ENCODE data around the gene CAMK1D. TPM values are rescaled to one million over a fixed set of nuclear protein-coding genes. Genes with fewer than 3 reads are reported as not detected.
A peak's percentile ranks its signal among the peaks of the same experiment; 100 is the strongest.
"Not testable (repeated sequence)": the region's sequence is repeated elsewhere in the genome, so short reads cannot be mapped to it uniquely, and the experiment has no call there.

The CAMK1D gene
- total RNA-seq, 1 experiment from 2014 or later: 11.0 TPM

DNA sequence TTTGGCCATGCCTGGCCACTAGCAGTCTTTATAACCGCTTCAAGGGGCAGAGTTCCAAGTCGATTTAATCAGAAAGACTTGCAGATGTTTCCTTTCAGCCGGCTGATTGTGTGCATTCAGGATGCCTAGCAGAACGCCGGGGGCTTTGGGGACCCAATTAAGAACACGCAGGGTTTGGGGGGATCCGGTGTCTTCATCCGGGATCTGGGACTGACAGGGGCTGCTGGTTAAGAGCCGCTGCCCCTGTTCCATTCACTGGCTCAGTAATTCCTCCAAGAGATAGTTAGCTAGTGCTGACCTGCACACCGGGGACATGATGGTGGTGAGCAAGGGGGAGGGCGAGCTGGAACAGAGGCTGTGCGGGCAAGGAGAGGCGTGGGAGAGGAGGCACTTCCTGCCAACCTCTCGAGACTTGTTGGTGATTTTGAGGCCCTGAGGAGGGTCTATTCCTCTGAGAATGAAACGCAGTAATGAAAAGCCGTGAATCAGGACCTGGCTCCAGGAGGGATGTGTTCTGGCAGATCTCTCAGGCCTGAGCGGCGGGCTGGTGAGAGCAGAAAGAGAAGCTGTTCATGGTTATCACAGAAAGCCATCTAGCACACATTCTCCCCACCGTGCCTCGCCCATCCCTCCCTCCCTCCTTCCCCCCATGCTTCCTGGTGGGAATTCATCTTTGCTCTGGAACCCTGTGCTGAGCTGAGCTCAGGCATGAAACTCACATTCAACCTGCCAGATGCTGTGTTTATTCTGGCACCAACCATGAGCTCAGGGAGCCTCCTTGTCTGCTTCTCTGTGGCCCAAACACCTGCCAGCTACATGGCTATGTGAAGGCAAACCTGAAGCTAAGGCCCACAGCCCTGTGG is 500.2 kb downstream of the CAMK1D start:
- peak; percentile 43 for DNase-seq (ENCODE audit: low read depth)
- in situ Hi-C loops (cut with HindIII; ENCODE audit: low pct_unique_long_range_greater_than_20kb, low sequenced_read_pairs): no loop called here

DNA sequence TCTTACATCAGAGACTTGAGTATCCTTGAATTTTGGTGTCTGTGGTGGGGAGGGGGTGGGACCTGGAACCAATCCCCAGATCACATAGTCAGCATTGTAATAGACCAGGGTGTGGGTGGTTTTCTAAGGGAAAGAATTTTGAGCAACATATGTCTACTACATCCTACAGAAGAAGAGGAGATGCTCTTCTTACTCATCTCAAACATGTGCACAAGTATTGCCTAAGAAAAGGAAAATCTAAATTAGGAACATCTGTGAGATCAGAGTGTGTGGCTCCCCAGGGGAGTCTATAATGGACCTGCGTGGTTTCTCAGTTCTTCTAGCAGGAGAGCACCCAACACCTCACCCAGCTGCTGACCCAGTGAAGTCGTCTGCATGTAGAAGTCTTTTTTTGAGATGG is 503.3 kb downstream of the CAMK1D start:
- in situ Hi-C loops (cut with HindIII; ENCODE audit: low pct_unique_long_range_greater_than_20kb, low sequenced_read_pairs): no loop called here
- DNase-seq (ENCODE audit: low read depth): no peak

DNA sequence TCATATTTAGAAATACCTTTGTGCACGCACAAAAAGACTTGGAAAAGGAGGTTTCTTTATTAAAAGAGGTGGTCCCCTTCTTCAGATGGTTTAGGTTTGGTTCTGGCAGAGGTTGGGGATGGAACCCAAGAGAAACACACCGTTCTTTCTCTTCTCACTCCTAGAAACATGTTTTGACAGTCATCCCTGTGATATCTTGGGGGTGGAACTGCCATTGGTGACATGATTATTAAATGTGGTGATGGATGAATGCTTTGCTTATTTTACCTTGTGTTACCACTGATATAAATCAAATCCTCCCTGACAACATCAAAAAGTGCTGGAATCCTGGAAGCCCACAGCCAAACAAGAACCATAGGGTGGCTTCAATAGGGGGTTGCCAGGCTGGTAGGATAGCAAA is 505.6 kb downstream of the CAMK1D start:
- DNase-seq (ENCODE audit: low read depth): no peak
- in situ Hi-C loops (cut with HindIII; ENCODE audit: low pct_unique_long_range_greater_than_20kb, low sequenced_read_pairs): no loop called here

DNA sequence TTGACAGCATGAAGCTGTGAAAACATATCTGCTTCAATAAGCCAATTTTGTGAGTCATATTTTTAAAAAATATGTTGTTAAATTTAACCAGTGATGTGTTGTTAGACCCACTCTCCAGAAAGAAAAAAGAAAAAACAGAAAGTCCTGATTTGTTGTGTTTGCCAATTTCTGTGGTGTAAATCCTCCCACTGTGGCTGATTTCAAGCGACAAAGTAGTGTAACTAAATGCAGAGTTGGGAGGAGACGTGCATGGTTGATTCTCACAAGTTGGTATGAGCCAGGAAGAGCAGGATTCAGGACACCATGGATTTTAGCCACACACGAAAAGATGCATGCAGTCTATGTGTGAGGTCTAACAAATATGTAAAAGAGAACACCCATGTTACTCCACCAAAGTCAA is 513.1 kb downstream of the CAMK1D start:
- in situ Hi-C loops (cut with HindIII; ENCODE audit: low pct_unique_long_range_greater_than_20kb, low sequenced_read_pairs): no loop called here

DNA sequence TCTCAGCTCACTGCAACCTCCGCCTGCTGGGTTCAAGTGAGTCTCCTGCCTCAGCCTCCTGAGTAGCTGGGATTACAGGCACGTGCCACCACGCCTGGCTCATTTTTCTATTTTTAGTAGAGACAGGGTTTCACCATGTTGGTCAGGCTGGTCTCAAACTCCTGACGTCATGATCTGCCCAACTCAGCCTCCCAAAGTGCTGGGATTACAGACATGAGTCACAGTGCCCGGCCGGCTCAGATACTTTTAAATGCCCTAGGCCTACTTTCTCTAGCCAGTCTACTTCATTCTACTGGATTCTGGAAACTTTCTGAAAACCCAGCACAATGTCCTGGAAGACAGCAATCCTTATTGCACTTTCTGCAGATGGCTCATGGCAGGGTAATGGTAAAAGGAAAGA is 516.2 kb downstream of the CAMK1D start:
- DNase-seq (ENCODE audit: low read depth); in situ Hi-C loops (cut with HindIII; ENCODE audit: low pct_unique_long_range_greater_than_20kb, low sequenced_read_pairs): not testable (repeated sequence)

More for the DNA sequence above, 513.1 kb downstream of the CAMK1D start:
- no peak for DNase-seq (ENCODE audit: low read depth)

DNA sequence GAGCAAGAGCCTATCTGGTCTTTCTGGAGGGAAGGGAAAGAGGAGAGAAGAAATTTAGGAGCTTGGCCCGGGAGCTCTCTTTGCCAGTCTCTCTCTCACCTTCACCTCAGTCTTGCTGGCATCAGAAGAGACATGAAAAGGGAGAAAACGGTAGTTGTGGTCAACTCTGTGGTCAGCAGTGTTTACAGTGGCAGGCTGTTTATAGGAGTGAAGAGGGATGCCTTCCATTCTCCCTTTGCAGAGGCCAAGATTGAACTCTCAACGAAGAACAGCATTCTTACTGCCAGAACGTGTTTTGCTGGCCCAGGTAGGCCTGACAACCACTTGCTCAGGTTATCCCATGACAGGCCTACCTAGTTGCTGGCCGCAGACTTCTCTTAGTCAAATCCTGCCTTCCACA is 518.9 kb downstream of the CAMK1D start:
- in situ Hi-C loops (cut with HindIII; ENCODE audit: low pct_unique_long_range_greater_than_20kb, low sequenced_read_pairs): no loop called here
- DNase-seq (ENCODE audit: low read depth): no peak

DNA sequence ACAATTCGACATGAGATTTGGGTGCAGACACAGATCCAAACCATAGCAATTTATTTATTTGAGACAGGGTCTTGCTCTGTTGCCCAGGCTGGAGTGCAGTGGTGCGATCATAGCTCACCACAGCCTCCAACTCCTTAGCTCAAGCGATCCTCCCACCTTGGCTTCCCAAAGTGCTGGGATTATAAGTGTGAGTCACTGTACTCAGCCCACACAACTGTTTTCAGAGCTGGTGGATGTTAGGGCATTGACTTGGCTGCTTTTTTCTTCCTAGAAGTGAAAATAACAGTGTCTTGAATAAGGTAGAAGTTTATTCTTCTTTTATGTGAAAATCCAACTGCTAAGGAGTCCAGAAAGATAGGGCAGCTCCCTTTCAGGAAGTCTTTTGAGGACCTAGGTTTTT is 520.1 kb downstream of the CAMK1D start:
- in situ Hi-C loops (cut with HindIII; ENCODE audit: low pct_unique_long_range_greater_than_20kb, low sequenced_read_pairs): no loop called here
- DNase-seq (ENCODE audit: low read depth): no peak

DNA sequence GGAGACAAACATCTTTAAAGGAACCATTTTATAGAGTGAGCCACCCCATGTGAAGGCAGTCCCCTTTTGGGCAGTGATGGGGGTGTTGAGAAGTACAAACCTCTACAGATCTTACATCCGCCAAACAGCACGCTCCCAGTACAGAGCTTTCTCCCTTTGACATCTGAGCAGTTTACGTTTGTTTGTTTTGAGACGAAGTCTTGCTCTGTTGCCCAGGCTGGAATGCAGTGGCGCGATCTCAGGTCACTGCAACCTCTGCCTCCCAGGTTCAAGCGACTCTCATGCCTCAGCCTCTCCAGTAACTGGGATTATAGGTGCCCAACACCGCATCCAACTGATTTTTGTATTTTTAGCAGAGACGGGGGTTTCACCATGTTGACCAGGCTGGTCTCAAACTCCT is 523.2 kb downstream of the CAMK1D start:
- no peak for DNase-seq (ENCODE audit: low read depth)
- in situ Hi-C loops (cut with HindIII; ENCODE audit: low pct_unique_long_range_greater_than_20kb, low sequenced_read_pairs): no loop called here

DNA sequence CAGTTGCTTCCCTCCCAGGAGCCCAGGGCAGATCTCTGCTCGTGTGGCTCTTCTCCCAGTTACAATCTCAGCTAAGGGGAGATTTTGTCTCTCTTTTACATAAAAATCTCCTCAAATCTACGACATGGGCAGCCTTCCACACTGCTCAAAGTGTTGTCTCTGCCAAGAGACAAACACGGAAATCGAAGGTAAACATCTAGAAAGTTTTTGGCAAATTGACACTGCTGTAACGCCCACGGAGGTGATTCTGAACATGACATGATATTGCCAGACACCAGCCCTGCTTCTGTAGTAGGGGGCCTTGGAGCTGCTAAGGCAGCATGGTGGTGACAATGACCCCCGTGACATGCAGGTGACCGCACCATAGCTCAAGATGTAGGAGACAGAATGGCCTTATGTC is 523.8 kb downstream of the CAMK1D start:
- DNase-seq (ENCODE audit: low read depth): no peak
- in situ Hi-C loops (cut with HindIII; ENCODE audit: low pct_unique_long_range_greater_than_20kb, low sequenced_read_pairs): no loop called here

DNA sequence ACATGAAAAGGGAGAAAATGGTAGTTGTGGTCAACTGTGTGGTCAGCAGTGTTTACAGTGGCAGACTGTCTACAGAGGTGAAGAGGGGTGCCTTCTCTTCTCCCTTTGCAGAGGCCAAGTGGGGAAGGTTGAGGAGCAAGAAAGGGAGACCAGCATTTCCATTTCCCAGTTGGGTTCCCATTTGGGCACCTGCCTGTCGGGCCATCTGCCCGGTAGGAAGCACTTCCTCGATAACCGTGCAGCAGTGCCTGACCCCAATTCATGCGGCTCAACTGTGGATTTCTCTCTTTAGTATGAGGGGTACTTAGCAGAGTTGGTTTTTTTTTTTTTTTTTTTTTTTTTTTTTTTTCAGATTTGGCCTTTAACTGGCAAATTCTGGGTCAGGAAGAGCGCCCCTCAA is 525.2 kb downstream of the CAMK1D start:
- in situ Hi-C loops (cut with HindIII; ENCODE audit: low pct_unique_long_range_greater_than_20kb, low sequenced_read_pairs): no loop called here
- DNase-seq (ENCODE audit: low read depth): no peak

DNA sequence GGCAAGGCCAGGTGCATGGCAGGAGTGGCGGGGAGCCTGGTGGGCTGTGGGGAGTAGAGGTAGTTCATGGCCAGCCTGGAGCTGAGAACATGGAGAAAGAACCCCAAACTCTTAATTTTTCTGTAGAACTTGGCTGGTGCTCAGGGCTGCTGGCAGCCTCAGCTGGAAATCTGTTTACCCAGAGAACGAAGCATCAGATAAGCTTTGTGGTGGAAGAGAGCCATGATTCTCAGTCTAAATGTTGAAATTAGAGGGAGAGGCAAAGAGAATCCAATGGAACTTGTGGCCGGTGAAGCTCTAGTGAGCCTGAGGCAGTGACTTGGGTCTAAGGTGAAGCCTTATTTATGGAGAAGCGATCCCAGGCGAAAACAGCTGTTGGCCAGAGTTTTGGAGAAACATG is 525.8 kb downstream of the CAMK1D start:
- DNase-seq (ENCODE audit: low read depth): no peak
- in situ Hi-C loops (cut with HindIII; ENCODE audit: low pct_unique_long_range_greater_than_20kb, low sequenced_read_pairs): no loop called here

DNA sequence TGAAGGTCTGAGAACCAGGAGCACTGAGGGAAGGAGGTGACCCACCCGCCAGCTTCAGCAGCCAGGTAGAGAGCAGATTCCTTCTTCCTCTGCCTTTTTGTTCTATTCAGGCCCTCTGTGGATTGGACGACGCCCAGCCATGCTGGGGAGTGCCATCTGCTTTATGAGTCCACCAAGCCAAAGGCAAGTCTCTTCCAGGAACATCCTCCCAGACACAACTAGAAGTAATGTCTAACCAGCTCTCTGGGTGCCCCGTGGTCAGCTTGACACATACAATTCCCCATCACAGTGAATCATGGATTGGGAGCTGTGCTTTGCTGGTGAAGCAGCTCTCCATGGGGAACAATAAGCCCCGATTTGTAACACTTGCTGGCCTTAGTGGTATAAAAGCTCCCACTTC is 526.9 kb downstream of the CAMK1D start:
- in situ Hi-C loops (cut with HindIII; ENCODE audit: low pct_unique_long_range_greater_than_20kb, low sequenced_read_pairs): no loop called here
- no peak for DNase-seq (ENCODE audit: low read depth)

DNA sequence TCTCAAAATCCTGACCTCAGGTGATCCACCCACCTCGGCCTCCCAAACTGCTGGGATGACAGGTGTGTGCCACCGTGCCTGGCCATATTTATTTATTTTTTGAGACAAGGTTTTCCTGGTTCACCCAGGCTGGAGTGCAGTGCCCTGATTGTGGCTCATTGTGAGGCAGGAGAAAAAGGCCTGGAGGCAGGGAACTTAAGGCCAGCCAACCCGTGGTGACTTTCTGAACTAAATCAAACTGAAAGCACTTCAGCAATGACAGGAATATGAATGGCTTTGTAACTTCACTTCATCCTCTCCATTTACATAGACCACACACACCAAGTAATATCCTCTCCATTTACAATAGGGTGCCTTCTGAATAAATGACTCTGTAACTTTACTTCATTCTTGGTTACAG is 527.8 kb downstream of the CAMK1D start:
- in situ Hi-C loops (cut with HindIII; ENCODE audit: low pct_unique_long_range_greater_than_20kb, low sequenced_read_pairs): no loop called here
- DNase-seq (ENCODE audit: low read depth): no peak

DNA sequence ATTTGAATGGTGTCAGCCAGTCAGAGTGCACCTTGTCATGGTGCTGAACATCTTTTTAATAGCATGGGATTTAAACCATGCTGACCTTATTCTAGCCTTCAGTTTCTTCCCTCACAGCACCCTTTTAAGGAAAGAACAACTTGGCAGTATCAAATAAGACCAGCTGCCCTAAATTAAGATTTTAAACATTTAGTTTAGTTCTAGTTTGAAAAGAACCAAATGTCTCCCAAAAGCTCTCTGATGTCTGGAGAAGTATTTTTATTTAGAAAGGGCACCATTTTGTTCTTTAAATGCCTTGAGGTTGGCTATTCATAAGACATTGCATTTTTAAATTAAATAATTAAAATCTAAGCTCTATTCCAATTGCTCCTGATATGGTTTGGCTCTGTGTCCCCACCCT is 531.1 kb downstream of the CAMK1D start:
- no peak for DNase-seq (ENCODE audit: low read depth)
- in situ Hi-C loops (cut with HindIII; ENCODE audit: low pct_unique_long_range_greater_than_20kb, low sequenced_read_pairs): no loop called here

DNA sequence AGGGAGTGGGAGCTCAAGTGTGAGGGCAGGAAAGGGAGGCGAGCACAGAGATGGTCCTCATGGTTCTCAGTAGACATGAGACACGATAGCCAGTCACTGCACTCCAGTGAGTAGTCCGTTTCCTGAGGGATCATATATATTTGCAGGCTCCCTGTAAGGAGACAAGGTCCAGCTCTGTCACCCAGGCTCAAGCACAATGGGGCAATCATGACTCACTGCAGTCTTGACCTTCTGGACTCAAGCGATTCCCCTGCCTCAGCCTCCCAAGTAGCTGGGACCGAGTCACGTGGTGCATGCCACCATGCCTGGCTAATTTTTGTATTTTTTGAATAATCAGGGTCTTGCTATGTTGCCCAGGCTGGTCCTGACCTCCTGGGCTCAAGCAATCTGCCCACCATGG is 535.5 kb downstream of the CAMK1D start:
- in situ Hi-C loops (cut with HindIII; ENCODE audit: low pct_unique_long_range_greater_than_20kb, low sequenced_read_pairs): no loop called here
- no peak for DNase-seq (ENCODE audit: low read depth)

Other genes starting within 250 kb of the CAMK1D start
- gene SEC61A2, start 219.9 kb upstream of the CAMK1D start, total RNA-seq (2014; rRNA removed; shearing (Covaris generic); ENCODE audit: low replicate concordance): 12.2 and 13.6 TPM in 2 replicates
- gene NUDT5, start 153.7 kb upstream of the CAMK1D start, total RNA-seq (2014; rRNA removed; shearing (Covaris generic); ENCODE audit: low replicate concordance): 157 and 168 TPM in 2 replicates
- 164 and 191 TPM in 2 replicates for gene CDC123, start 153.4 kb upstream of the CAMK1D start, total RNA-seq (2014; rRNA removed; shearing (Covaris generic); ENCODE audit: low replicate concordance)

Measured in Caki2 (cell line).